GM21423 (cell line): ENCODE measurements around the gene OXSR1.

ENCODE experiments used
- ATAC-seq: cut with Tn5 transposase; IDR thresholded peaks from one replicate; pipeline ENCODE4 v1.9.1; 2021; ENCODE audit warnings: mild to moderate bottlenecking, moderate library complexity; ENCODE audit not compliant: unreplicated experiment

The OXSR1 gene

GRCh38 chr3:38164952-38165721 is at the start of gene OXSR1:
Gene OXSR1 (plus strand): TSS chr3:38165537. CDS start chr3:38165877, 340 bp downstream.
- ATAC-seq, result peak; percentile 93

- no peak for ATAC-seq
These were observed 49.5 kb upstream of the OXSR1 start for GRCh38 chr3:38115645-38116427.

GRCh38 chr3:38116471-38117162 is 48.7 kb upstream of the OXSR1 start:
- ATAC-seq, result no peak

GRCh38 chr3:38117163-38117716 is 48.1 kb upstream of the OXSR1 start:
- no peak for ATAC-seq

GRCh38 chr3:38117748-38118420 is 47.5 kb upstream of the OXSR1 start:
- ATAC-seq, result peak; percentile 72

GRCh38 chr3:38118421-38119247 is 46.7 kb upstream of the OXSR1 start:
- no peak for ATAC-seq

- ATAC-seq, result no peak
These were observed 46.1 kb upstream of the OXSR1 start for GRCh38 chr3:38119248-38119544.

GRCh38 chr3:38119821-38120692 is 45.3 kb upstream of the OXSR1 start:
- ATAC-seq, result no peak

GRCh38 chr3:38120693-38121450 is 44.5 kb upstream of the OXSR1 start:
- no peak for ATAC-seq

GRCh38 chr3:38121451-38121831 is 43.9 kb upstream of the OXSR1 start:
- ATAC-seq, result no peak

GRCh38 chr3:38121832-38122461 is 43.4 kb upstream of the OXSR1 start:
- no peak for ATAC-seq

GRCh38 chr3:38122712-38123290 is 42.5 kb upstream of the OXSR1 start:
- ATAC-seq, result no peak

GRCh38 chr3:38124324-38125122 is 40.8 kb upstream of the OXSR1 start:
- ATAC-seq, result no peak

- ATAC-seq, result no peak
These were observed 39.8 kb upstream of the OXSR1 start for GRCh38 chr3:38125305-38126120.

GRCh38 chr3:38126121-38126892 is 39.0 kb upstream of the OXSR1 start:
- no peak for ATAC-seq
